IMR-90 (cell line): ENCODE results near the gene RNPEP. TPM values are rescaled to one million over a fixed set of nuclear protein-coding genes. Genes with fewer than 3 reads are reported as not detected.

Experiments used
- ATAC-seq: fragments of 200-7000 bp; cut with Tn5 transposase; 2 replicates; pipeline ENCODE4 v1.9.1; 2020; ENCODE audit warnings: low read depth, mild to moderate bottlenecking, moderate library complexity
- BruUV-seq: library from RNA; stranded (reverse); fragments of 400-500 nt; replicated peaks from 2 replicates; lab custom pipeline; 2021; lab: Mats Ljungman, UMichigan
- CTCF ChIA-PET: fragments of 300-600 bp; formaldehyde crosslinking; extraction: SDS; loops from one replicate; lab custom pipeline; 2021; ENCODE audit warnings: antibody characterized with exemption; lab: Yijun Ruan, JAX
- POLR2A ChIA-PET: fragments of 300-600 bp; sonication (Branson Sonifier 250); formaldehyde crosslinking; loops from one replicate; lab custom pipeline; 2022; ENCODE audit warnings: antibody characterized with exemption; ENCODE audit not compliant: unreplicated experiment; lab: Charles Lee
- DNase-seq: peaks from one replicate; pipeline ENCODE4 v3.0.0; 2013
- H2AFZ ChIP-seq: replicated peaks from 2 replicates; pipeline ENCODE3; 2013; ENCODE audit warnings: low read length, mild to moderate bottlenecking; ENCODE audit not compliant: poor library complexity
- H2AK5ac ChIP-seq: 2 replicates; pipeline ENCODE4 v1.6.1; 2013; ENCODE audit warnings: low read depth, low read length, inconsistent platforms
- H2AK9ac ChIP-seq: replicated peaks from 2 replicates; pipeline ENCODE3; 2013; ENCODE audit warnings: mild to moderate bottlenecking, low read depth, low read length, moderate library complexity; ENCODE audit not compliant: poor library complexity
- H2BK120ac ChIP-seq: 2 replicates; pipeline ENCODE4 v1.6.1; 2013; ENCODE audit warnings: low read depth, low read length, inconsistent platforms
- H2BK15ac ChIP-seq: 3 replicates; pipeline ENCODE4 v1.6.1; 2013; ENCODE audit warnings: low read depth, low read length, inconsistent platforms
- H2BK20ac ChIP-seq: 2 replicates; pipeline ENCODE4 v1.6.1; 2013; ENCODE audit warnings: low read depth, mild to moderate bottlenecking, inconsistent platforms, low read length, moderate library complexity
- H2BK5ac ChIP-seq: 2 replicates; pipeline ENCODE4 v1.6.1; 2013; ENCODE audit warnings: mild to moderate bottlenecking, low read depth, low read length, inconsistent platforms; ENCODE audit not compliant: poor library complexity, severe bottlenecking
- H3K14ac ChIP-seq: replicated peaks from 2 replicates; pipeline ENCODE4 v1.6.1; 2013; ENCODE audit warnings: low read depth, low read length, inconsistent platforms
- H3K18ac ChIP-seq: 2 replicates; pipeline ENCODE4 v1.6.1; 2013; ENCODE audit warnings: low read depth, low read length, control low read depth
- H3K23ac ChIP-seq: 2 replicates; pipeline ENCODE4 v1.6.1; 2013; ENCODE audit warnings: low read depth, low read length, inconsistent platforms
- H3K27ac ChIP-seq: 2 replicates; pipeline ENCODE4 v1.5.1; 2013; ENCODE audit warnings: mild to moderate bottlenecking, control low read depth, low read length; ENCODE audit not compliant: insufficient read depth
- H3K27me3 ChIP-seq: 2 replicates; pipeline ENCODE4 v1.6.1; 2013; ENCODE audit warnings: low read length; ENCODE audit not compliant: control insufficient read depth, insufficient read depth
- H3K36me3 ChIP-seq: 2 replicates; pipeline ENCODE4 v1.6.1; 2013; ENCODE audit warnings: low read length, mixed read lengths; ENCODE audit not compliant: control insufficient read depth, insufficient read depth
- H3K4ac ChIP-seq: 2 replicates; pipeline ENCODE4 v1.6.1; 2013; ENCODE audit warnings: low read depth, low read length, inconsistent platforms
- H3K4me1 ChIP-seq: 2 replicates; pipeline ENCODE4 v1.6.1; 2013; ENCODE audit warnings: low read length, mixed read lengths; ENCODE audit not compliant: control insufficient read depth, insufficient read depth
- H3K4me2 ChIP-seq: 2 replicates; pipeline ENCODE4 v1.6.1; 2013; ENCODE audit warnings: low read depth, mild to moderate bottlenecking, control low read depth, low read length, moderate library complexity
- H3K4me3 ChIP-seq: 2 replicates; pipeline ENCODE4 v1.5.1; 2013; ENCODE audit warnings: low read depth, mild to moderate bottlenecking, control low read depth, low read length, moderate library complexity; ENCODE audit not compliant: insufficient read depth
- H3K56ac ChIP-seq: 2 replicates; pipeline ENCODE4 v1.6.1; 2013; ENCODE audit warnings: low read length, inconsistent platforms; ENCODE audit not compliant: insufficient read depth; ENCODE audit errors: extremely low read depth
- H3K79me1 ChIP-seq, 2 experiments: 2 replicates each; pipeline ENCODE4 v1.6.1; 2013; ENCODE audit warnings: low read length in 2 of 2, inconsistent platforms in 1 of 2, low read depth in 1 of 2
- H3K9ac ChIP-seq: 2 replicates; pipeline ENCODE4 v1.6.1; 2013; ENCODE audit warnings: low read depth, low read length, control low read depth
- H3K9me1 ChIP-seq: 2 replicates; pipeline ENCODE4 v1.6.1; 2013; ENCODE audit warnings: low read length, inconsistent platforms; ENCODE audit not compliant: insufficient read depth
- H3K9me3 ChIP-seq: 2 replicates; pipeline ENCODE4 v1.6.1; 2013; ENCODE audit warnings: low read length; ENCODE audit not compliant: control insufficient read depth, insufficient read depth
- H4K20me1 ChIP-seq: 2 replicates; pipeline ENCODE4 v1.6.1; 2013; ENCODE audit warnings: low read length, inconsistent platforms; ENCODE audit not compliant: insufficient read depth
- H4K5ac ChIP-seq: 2 replicates; pipeline ENCODE4 v1.6.1; 2013; ENCODE audit warnings: mild to moderate bottlenecking, low read depth, low read length, control low read depth
- H4K8ac ChIP-seq, 2 experiments: 2 replicates each; pipeline ENCODE4 v1.6.1; 2013; ENCODE audit warnings: low read depth in 2 of 2, low read length in 2 of 2, control low read depth in 1 of 2, inconsistent platforms in 1 of 2
- H4K91ac ChIP-seq: 2 replicates; pipeline ENCODE4 v1.6.1; 2013; ENCODE audit warnings: low read depth, low read length, inconsistent platforms; ENCODE audit not compliant: insufficient read depth
- BHLHE40 ChIP-seq: fragments of 150-350 bp; IDR thresholded peaks from 2 replicates; pipeline ENCODE4 v1.6.1; 2016; ENCODE audit warnings: mild to moderate bottlenecking, low read depth, low read length
- CEBPB ChIP-seq: IDR thresholded peaks from 2 replicates; pipeline ENCODE4 v1.6.1; 2012; ENCODE audit warnings: low read depth, low read length, improper control_type of control experiment
- CHD1 ChIP-seq: IDR thresholded peaks from 2 replicates; pipeline ENCODE4 v1.6.1; 2012; ENCODE audit warnings: low read depth, low read length, improper control_type of control experiment
- CTCF ChIP-seq: conservative IDR thresholded peaks from 2 replicates; pipeline ENCODE4 v1.5.1; 2012; ENCODE audit warnings: mild to moderate bottlenecking, low read depth, low read length, improper control_type of control experiment
- ELK1 ChIP-seq: fragments of 150-350 bp; IDR thresholded peaks from 2 replicates; pipeline ENCODE4 v1.6.1; 2016; ENCODE audit warnings: low read depth, mild to moderate bottlenecking, low read length, moderate library complexity, borderline replicate concordance
- FOS ChIP-seq: fragments of 150-350 bp; IDR thresholded peaks from 2 replicates; pipeline ENCODE4 v1.6.1; 2016; ENCODE audit warnings: low read depth, low read length
- MAZ ChIP-seq: IDR thresholded peaks from 2 replicates; pipeline ENCODE4 v1.6.1; 2012; ENCODE audit warnings: low read depth, mild to moderate bottlenecking, low read length, improper control_type of control experiment, moderate library complexity, borderline replicate concordance
- MXI1 ChIP-seq: IDR thresholded peaks from 2 replicates; pipeline ENCODE4 v1.6.1; 2012; ENCODE audit warnings: low read depth, mild to moderate bottlenecking, low read length, moderate library complexity, borderline replicate concordance
- NFE2L2 ChIP-seq: fragments of 150-350 bp; IDR thresholded peaks from 2 replicates; pipeline ENCODE4 v1.6.1; 2016; ENCODE audit warnings: low read depth, mild to moderate bottlenecking, low read length
- POLR2A ChIP-seq: IDR thresholded peaks from 2 replicates; pipeline ENCODE4 v1.6.1; 2012; ENCODE audit warnings: mild to moderate bottlenecking, low read depth, low read length
- RCOR1 ChIP-seq: IDR thresholded peaks from 2 replicates; pipeline ENCODE4 v1.6.1; 2012; ENCODE audit warnings: mild to moderate bottlenecking, low read length, improper control_type of control experiment; ENCODE audit not compliant: insufficient replicate concordance
- RFX5 ChIP-seq: IDR thresholded peaks from 2 replicates; pipeline ENCODE4 v1.8.0; 2012; ENCODE audit warnings: low read depth, mild to moderate bottlenecking, low read length, moderate library complexity
- SMC3 ChIP-seq: fragments of 150-350 bp; IDR thresholded peaks from 2 replicates; pipeline ENCODE4 v1.6.1; 2016; ENCODE audit warnings: low read depth, mild to moderate bottlenecking, antibody characterized with exemption, low read length, moderate library complexity
- USF2 ChIP-seq: fragments of 150-350 bp; IDR thresholded peaks from 2 replicates; pipeline ENCODE4 v1.6.1; 2017; ENCODE audit warnings: mild to moderate bottlenecking, antibody characterized with exemption, low read length, low read depth
- WGBS, 2 experiments: methylation state at CpG; one replicate each; pipeline versions ENCODE4 v1.1.5 to v1.1.7; 2013; ENCODE audit warnings: missing lambda C conversion rate in 2 of 2; ENCODE audit not compliant: insufficient read length in 1 of 2; ENCODE audit errors: extremely low coverage in 2 of 2; 5-methylcytosine and 5-hydroxymethylcytosine counted together
- dilution Hi-C: fragments of 300-500 bp; cut with HindIII; formaldehyde crosslinking; loops from one replicate; pipeline ENCODE4 v1.14.3; 2018; ENCODE audit warnings: low sequenced_read_pairs; ENCODE audit not compliant: unreplicated experiment
- in situ Hi-C: fragments of 300-500 bp; cut with MboI; formaldehyde crosslinking; loops from 3 replicates; pipeline ENCODE4 v1.14.3; 2019; ENCODE audit warnings: low sequenced_read_pairs, inconsistent platforms, mixed read lengths
- intact Hi-C: fragments of 100-400 bp; cut with micrococcal nuclease; formaldehyde crosslinking; loops from 2 replicates; pipeline ENCODE4 v1.10.0; 2022
- polyA plus RNA-seq, 3 experiments: library from polyadenylated mRNA; depleted of rRNA; stranded (reverse); fragments of >200 nt; gene quantifications; 2 replicates each; pipeline ENCODE4 v1.2.3, GENCODE V29; 2012; ENCODE audit warnings: low replicate concordance in 1 of 3
- total RNA-seq: library from RNA; depleted of rRNA; stranded (reverse); fragments of >200 nt; gene quantifications from 2 replicates; pipeline ENCODE4 v1.2.3, GENCODE V29; 2012

Gene RNPEP
- total and polyA plus RNA-seq, 2 of the 4 experiments (the other 2 are of a cell fraction): 49.8 to 75.4 TPM

GRCh38 chr1:202012544-202013478 is 30.4 kb downstream of the RNPEP start:
- H2BK15ac ChIP-seq: no peak overlapping the region
- no peak overlapping the region for H3K4me2 ChIP-seq
- H3K14ac ChIP-seq: no peak overlapping the region
- peaks cover 12% of the 10 kb centered on the region for H3K4me1 ChIP-seq
- H3K18ac ChIP-seq: no peak overlapping the region
- TF ChIP-seq SMC3: no peak
- TF ChIP-seq CEBPB: no peak
- no peak for TF ChIP-seq USF2
- no peak for TF ChIP-seq ELK1
- TF ChIP-seq CTCF: no peak
- no peak for TF ChIP-seq MXI1
- TF ChIP-seq MAZ: no peak
- TF ChIP-seq POLR2A: no peak
- no peak for TF ChIP-seq BHLHE40
- TF ChIP-seq RCOR1: no peak
- TF ChIP-seq RFX5: no peak
- TF ChIP-seq CHD1: no peak
- TF ChIP-seq NFE2L2: no peak
- TF ChIP-seq FOS: no peak
- H4K91ac ChIP-seq: no peak overlapping the region
- in situ Hi-C loops: loop anchor here (5.0 kb wide), 1 partner anchor 104 kb away; no protein-coding TSS in a partner anchor
- dilution Hi-C loops: no loop called here
- no peak overlapping the region for H3K56ac ChIP-seq
- no peaks in the 10 kb centered on the region for H4K20me1 ChIP-seq
- no peaks in the 10 kb centered on the region; the same call in 1 of the 2 replicates for H3K9me1 ChIP-seq
- no peak overlapping the region for H2BK120ac ChIP-seq
- no peak overlapping the region for H2BK5ac ChIP-seq
- H3K27ac ChIP-seq: no peak overlapping the region
- H4K8ac ChIP-seq: no peak overlapping the region
- ChIA-PET POLR2A (no interaction called here), CTCF (interaction anchor here (1.3 kb wide), 1 partner anchor 107 kb away, joined by 3 read pairs; no protein-coding TSS in a partner anchor)
- no peak overlapping the region for H2AK5ac ChIP-seq
- peaks cover 2% of the 10 kb centered on the region for H3K27me3 ChIP-seq
- H3K4ac ChIP-seq: no peak overlapping the region
- DNase-seq: no peak
- intact Hi-C loops: no loop called here
- H3K9ac ChIP-seq: no peak overlapping the region
- H3K9me3 ChIP-seq: no peaks in the 10 kb centered on the region
- H3K23ac ChIP-seq: no peak overlapping the region
- no peak for ATAC-seq
- H4K5ac ChIP-seq: no peak overlapping the region
- 70% methylated on average over 10 of the region's 35 CpGs; no CpG with 5 or more reads in 1 of the 2 experiments for WGBS, 2 experiments
- BruUV-seq: no TSS peak
- no peak overlapping the region for H2AFZ ChIP-seq
- no peaks in the 10 kb centered on the region for H3K79me1 ChIP-seq
- H3K4me3 ChIP-seq: no peak overlapping the region
- H3K36me3 ChIP-seq: no peaks in the 10 kb centered on the region
- no peak overlapping the region for H2BK20ac ChIP-seq
- H2AK9ac ChIP-seq: no peak overlapping the region
